HG02610 (cell line): ENCODE results near the gene SLC2A13.
"Not testable (repeated sequence)": the region's sequence is repeated elsewhere in the genome, so short reads cannot be mapped to it uniquely, and the experiment has no call there.

Source experiments
- ATAC-seq: cut with Tn5 transposase; IDR thresholded peaks from one replicate; pipeline ENCODE4 v1.9.1; 2021; ENCODE audit warnings: mild to moderate bottlenecking, moderate library complexity; ENCODE audit not compliant: unreplicated experiment

The SLC2A13 gene

DNA sequence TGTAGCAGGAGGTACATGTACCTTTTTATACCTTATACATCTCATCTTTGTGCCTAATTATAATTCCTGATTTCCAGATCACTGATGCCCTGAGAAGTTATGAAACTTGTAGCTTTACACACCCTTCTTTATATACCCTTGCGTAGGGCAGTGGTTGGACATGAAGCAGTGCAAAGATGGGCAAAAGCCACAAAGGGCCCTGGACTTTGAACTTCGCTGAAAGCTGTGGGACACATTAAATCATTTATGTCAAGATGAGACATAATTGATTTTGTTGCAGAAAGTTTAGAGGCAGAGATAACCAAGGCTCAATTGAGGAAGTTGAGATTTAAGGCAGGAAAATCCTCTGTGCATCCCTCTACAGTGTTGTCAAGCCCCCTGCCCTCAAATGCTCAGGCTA is 170.0 kb downstream of the SLC2A13 start:
- no peak for ATAC-seq

DNA sequence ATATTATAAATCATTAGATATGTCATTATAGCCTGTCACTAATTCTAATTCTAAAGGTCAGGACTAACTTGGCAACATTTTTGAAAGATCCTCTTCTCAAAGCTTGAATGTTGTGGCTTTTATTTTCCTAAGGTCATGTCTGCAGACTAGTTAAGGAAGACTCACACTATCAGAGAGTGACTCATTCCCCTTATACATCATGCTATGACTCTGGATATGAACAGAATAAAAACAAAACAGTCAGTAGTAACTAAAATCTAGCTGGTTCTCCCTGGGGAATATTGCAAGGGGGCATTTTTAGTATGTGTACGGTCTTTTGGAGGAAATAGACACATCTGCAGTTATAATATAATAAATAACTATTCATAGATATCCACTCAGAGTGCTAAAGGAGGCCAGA is 170.6 kb downstream of the SLC2A13 start:
- ATAC-seq = no peak

- ATAC-seq = no peak
Measured at GRCh38 chr12:39931857-39932256, 174.0 kb downstream of the SLC2A13 start.

GRCh38 chr12:39931231-39931630 is 174.7 kb downstream of the SLC2A13 start:
- ATAC-seq = no peak

DNA sequence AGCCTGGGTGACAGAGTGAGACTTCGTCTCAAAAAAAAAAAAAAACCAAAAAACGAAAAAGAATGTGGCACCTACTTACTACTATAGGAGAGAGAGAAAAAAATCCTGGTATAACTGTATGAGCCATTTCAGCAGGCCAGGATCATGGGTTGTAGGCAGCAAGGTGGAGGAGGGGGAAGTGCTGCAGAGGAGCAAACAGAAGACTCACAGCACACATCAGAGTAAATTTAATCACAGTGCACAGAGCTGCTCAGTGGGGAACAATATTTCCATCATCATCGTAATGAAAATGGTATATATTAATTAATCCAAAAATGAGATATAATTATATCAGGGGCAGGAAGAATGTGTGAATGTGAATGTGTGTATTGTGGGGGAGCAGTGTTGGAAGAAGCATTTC is 175.8 kb downstream of the SLC2A13 start:
- ATAC-seq = no peak

DNA sequence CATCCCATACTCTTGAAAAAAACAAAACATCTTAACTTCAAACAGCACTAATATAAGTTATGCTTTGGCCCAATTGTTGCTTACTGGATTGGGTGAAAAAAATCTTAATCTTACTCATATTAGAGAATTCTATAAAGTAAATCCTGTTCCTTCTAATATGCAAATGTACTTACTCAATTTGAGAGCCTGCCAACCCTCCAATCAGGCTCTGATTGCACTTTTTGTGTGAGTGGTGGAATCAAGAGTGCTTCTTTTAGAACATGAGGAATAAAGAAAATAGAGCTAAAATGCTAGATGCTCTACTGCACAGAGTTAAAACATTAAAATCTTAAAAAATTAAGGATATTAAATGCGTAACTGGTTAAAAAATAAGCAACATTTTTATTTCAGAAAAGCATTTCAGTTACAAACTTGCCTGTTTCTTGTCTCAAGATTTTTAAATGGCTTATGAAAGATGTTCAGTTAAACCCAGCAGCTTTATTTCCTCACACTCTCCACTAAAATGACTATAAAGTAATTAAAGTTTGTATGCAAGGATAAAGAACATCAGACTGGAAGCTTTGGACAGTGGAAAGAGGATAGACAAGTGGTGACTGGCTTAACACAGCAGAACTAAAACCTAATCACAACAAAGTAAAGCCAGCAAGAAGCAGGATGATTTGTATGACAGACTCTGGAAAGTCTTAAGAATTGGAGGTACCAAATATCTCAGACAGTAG is 177.5 kb downstream of the SLC2A13 start:
- ATAC-seq = no peak

GRCh38 chr12:39923364-39923763 is 182.5 kb downstream of the SLC2A13 start:
- no peak for ATAC-seq

DNA sequence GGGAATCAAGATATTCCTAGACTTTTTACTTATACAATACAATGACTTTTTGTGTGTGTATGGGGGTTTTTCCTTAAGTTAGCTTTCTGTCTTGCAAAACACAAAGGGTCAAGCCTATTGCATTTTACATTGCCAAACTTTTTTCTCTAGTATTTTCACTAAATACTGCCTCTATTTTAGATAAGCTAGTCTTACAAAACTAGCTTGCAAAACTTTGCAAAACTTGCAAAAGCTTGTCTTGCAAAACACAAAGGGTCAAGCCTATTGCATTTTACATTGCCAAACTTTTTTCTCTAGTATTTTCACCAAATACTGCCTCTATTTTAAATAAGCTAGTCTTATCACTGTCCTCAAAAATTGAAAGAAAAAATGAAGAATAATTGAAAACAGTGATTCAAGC is 183.3 kb downstream of the SLC2A13 start:
- not testable (repeated sequence) for ATAC-seq

DNA sequence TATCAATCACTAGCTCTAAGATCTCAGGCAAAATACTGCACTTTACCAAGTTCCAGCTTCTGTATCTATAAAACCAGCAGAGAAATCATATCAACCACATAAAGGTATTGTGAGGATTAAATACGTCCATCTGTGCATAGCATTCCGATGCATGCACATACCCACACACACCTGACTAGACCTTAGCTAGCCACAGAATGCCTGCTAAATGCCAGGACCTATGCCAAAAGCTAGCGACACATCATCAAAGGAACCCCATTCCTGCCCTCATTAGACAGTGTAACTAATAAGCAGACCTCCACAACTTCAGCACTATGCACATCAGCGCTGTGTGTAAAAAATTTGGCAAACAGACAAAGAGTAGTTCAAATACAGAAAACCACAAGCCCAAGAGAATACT is 185.2 kb downstream of the SLC2A13 start:
- ATAC-seq = no peak

- ATAC-seq = no peak
Measured at GRCh38 chr12:39920222-39920621, 185.7 kb downstream of the SLC2A13 start.

GRCh38 chr12:39919790-39920189 is 186.1 kb downstream of the SLC2A13 start:
- ATAC-seq = no peak

DNA sequence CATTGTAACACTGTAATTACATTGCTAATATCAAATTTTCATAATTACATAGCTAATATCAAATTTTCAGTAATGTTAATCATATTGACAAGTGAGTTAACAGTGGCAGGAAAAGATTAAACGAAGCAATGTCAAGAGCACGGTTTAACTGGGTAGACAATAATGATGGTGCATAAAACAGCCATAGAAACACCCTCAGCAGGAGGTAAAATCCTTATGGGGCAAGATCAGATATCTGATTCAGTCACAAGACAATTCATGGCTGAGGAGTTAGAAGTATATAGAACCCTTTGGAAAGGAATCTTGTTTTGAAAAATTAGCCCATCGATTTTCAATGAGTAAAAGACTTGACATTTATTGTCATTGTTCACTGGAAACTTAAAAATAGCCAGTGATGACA is 190.6 kb downstream of the SLC2A13 start:
- no peak for ATAC-seq

DNA sequence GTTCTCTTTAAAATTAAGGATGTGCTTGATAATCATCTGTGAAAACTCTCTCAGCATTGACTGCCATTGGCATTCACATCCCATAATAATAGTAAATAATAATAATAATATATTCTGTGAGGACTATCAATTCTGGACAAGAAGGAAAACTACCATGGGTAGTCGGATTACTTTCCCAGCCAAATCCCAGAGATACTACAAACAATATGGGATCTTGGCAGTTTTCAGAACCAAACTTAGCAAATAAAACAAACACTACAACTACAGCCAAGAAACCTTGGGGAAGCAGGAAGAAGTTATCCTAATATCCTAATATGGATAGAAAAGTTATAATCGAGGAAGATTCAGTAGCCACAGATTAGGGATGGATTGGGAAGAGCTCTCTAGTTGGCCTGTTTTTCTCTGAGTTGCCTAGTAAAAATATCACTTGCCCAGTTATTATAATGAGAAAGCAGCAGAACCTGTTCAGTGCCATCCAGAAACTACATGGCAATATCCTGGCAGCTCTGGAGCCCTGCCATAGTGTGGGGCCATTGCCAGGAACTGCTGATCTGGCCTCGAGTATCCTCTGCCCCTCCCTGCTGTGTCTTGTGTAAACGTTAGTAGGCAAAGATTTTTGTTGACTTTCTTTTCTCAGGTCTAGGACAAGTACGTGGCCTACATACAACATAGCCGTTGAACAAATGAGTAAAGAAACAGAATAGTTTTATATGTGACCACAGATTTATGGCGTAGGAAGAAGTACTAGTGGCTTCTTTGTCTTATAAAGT is 193.5 kb downstream of the SLC2A13 start:
- no peak for ATAC-seq

- ATAC-seq = no peak
Measured at GRCh38 chr12:39906237-39906636, 199.6 kb downstream of the SLC2A13 start.

DNA sequence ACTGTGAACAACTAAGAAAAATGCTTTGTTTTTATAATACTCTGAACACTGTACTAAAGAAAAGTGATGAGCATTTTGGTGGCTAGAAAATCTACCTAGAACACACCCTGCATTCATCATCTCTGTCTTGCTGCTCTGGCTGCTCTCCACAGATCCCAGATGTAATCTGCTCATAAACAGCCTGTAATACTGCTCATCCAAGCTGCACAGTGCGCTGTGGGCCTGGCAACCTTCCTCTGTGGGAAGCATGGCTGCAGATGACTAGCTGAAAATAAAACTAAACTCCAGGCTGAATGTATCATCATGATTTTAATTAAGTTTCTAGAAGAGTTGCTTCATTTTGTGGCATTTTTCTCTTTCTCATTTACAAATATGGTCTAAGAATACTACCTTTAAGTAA is 200.7 kb downstream of the SLC2A13 start:
- ATAC-seq = no peak

GRCh38 chr12:39902821-39903220 is 203.1 kb downstream of the SLC2A13 start:
- ATAC-seq = no peak

- ATAC-seq = no peak
Measured at GRCh38 chr12:39897315-39897714, 208.6 kb downstream of the SLC2A13 start.

DNA sequence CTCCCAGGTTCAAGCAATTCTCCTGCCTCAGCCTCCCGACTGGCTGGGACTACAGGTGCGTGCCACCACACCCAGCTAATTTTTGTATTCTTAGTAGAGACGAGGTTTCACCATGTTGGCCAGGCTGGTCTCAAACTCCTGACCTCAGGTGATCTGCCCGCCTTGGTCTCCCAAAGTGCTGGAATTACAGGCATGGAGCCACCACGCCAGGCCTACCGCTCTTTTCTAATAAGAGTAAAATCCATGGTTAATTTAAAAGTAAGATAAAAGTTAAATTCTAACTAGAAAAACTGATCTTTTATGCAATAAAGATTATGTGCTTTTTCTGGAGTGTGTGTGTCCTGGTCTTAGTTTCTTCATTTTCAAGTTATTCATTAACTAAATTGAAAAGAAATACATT is 212.5 kb downstream of the SLC2A13 start:
- ATAC-seq = not testable (repeated sequence)

GRCh38 chr12:39892146-39892545 is 213.7 kb downstream of the SLC2A13 start:
- ATAC-seq = no peak

- no peak for ATAC-seq
Measured at GRCh38 chr12:39887856-39888255, 218.0 kb downstream of the SLC2A13 start.

DNA sequence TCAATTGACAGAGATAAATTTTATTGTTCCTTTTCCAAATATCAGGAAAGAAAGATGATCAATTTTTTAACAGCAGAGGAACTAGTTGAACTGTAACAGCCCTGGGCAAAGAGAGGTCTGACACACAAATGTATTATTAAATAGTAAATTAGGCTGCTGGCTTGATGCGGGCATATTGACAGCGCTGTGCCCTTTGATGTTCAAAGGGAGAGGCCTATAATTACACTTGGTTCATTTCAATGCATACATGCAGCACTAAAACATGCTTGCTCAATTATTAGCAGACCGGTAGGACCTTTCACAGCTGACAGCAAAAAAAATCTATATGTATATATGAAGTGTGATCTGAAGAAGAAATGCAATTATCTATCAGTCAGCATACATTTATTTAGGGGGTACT is 219.8 kb downstream of the SLC2A13 start:
- no peak for ATAC-seq

DNA sequence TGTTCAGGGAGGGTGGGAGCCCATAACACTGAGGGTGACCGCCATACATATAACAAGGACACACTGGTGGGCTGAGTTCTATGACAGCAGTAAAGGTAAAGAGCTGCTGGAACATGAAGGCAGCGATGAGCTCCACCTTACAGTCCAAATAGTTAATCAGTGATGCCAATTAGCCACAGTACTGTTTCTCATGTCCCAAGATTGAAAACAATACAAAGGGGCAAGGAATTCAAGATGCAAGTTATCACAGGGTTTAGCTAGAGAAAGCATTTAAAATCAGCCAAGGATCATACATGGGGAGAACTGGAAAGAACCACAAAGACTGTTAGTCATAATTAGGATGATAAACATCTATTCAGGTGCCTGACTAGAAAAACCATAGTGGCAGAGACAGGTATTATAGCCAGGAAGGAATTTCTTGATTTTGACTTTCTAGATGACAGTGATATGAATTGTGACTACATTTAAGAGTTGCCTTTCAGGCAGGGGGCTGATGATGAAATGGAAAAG is 221.2 kb downstream of the SLC2A13 start:
- ATAC-seq = no peak
